ENCODE results near the gene LIPN.

- TF ChIP-seq CTCF (IDR thresholded peaks at IDR 0.05) (no peak), POLR2A (IDR thresholded peaks at IDR 0.05) (no peak)
Measured at GRCh38 chr10:88786032-88786770, 26.4 kb downstream of the LIPN start.
